H9 (cell line): ENCODE measurements around the gene GALR1. TPM values are rescaled to one million over a fixed set of nuclear protein-coding genes. Genes with fewer than 3 reads are reported as not detected.

Experiments used
- DNase-seq: peaks from one replicate; pipeline ENCODE4 v3.0.0-alpha.2; 2017
- H2AFZ ChIP-seq: one replicate; pipeline ENCODE4 v1.6.1; 2013; ENCODE audit warnings: mild to moderate bottlenecking, low read length, control low read depth, moderate library complexity
- H2AK5ac ChIP-seq: 2 replicates; pipeline ENCODE4 v1.6.1; 2013; ENCODE audit warnings: low read length, control low read depth, mixed read lengths; ENCODE audit not compliant: insufficient read length
- H2BK120ac ChIP-seq: one replicate; pipeline ENCODE4 v1.6.1; 2013; ENCODE audit warnings: low read depth, mild to moderate bottlenecking, low read length, control low read depth, inconsistent platforms; ENCODE audit not compliant: poor library complexity, severe bottlenecking
- H2BK12ac ChIP-seq: 2 replicates; pipeline ENCODE4 v1.6.1; 2013; ENCODE audit warnings: low read length, control low read depth, mixed read lengths, low read depth; ENCODE audit not compliant: insufficient read length
- H2BK15ac ChIP-seq: 2 replicates; pipeline ENCODE4 v1.6.1; 2013; ENCODE audit warnings: low read depth, low read length, control low read depth
- H2BK20ac ChIP-seq: one replicate; pipeline ENCODE4 v1.6.1; 2013; ENCODE audit warnings: low read depth, mild to moderate bottlenecking, low read length, control low read depth, inconsistent platforms; ENCODE audit not compliant: poor library complexity, severe bottlenecking
- H2BK5ac ChIP-seq: 2 replicates; pipeline ENCODE4 v1.6.1; 2013; ENCODE audit warnings: low read length, control low read depth, mixed read lengths; ENCODE audit not compliant: insufficient read length
- H3K14ac ChIP-seq: 2 replicates; pipeline ENCODE4 v1.6.1; 2013; ENCODE audit warnings: low read length, control low read depth; ENCODE audit not compliant: insufficient read depth
- H3K18ac ChIP-seq: 2 replicates; pipeline ENCODE4 v1.6.1; 2013; ENCODE audit warnings: low read depth, mild to moderate bottlenecking, mixed read lengths, low read length, control low read depth; ENCODE audit not compliant: insufficient read length
- H3K23ac ChIP-seq: 2 replicates; pipeline ENCODE4 v1.6.1; 2013; ENCODE audit warnings: low read length, control low read depth, mixed read lengths, low read depth; ENCODE audit not compliant: insufficient read length
- H3K23me2 ChIP-seq: 2 replicates; pipeline ENCODE4 v1.6.1; 2013; ENCODE audit warnings: low read depth, mild to moderate bottlenecking, mixed read lengths, low read length, control low read depth; ENCODE audit not compliant: insufficient read length, poor library complexity, severe bottlenecking
- H3K27ac ChIP-seq: 2 replicates; pipeline ENCODE4 v1.5.1; 2013; ENCODE audit warnings: low read length, control low read depth, mixed read lengths, low read depth; ENCODE audit not compliant: insufficient read length
- H3K27me3 ChIP-seq: 2 replicates; pipeline ENCODE4 v1.6.1; 2013; ENCODE audit warnings: low read length, control low read depth, inconsistent platforms; ENCODE audit not compliant: insufficient read depth
- H3K4ac ChIP-seq: 2 replicates; pipeline ENCODE4 v1.6.1; 2013; ENCODE audit warnings: low read depth, mild to moderate bottlenecking, control low read depth, inconsistent platforms, low read length, moderate library complexity
- H3K4me1 ChIP-seq: 2 replicates; pipeline ENCODE4 v1.6.1; 2013; ENCODE audit warnings: low read length, control low read depth, inconsistent platforms; ENCODE audit not compliant: insufficient read depth
- H3K4me2 ChIP-seq: 2 replicates; pipeline ENCODE4 v1.6.1; 2013; ENCODE audit warnings: low read length, control low read depth, mixed read lengths; ENCODE audit not compliant: insufficient read length, insufficient read depth
- H3K56ac ChIP-seq: 2 replicates; pipeline ENCODE4 v1.6.1; 2013; ENCODE audit warnings: low read depth, mild to moderate bottlenecking, mixed read lengths, low read length, control low read depth; ENCODE audit not compliant: insufficient read length
- H3K79me1 ChIP-seq: 2 replicates; pipeline ENCODE4 v1.6.1; 2013; ENCODE audit warnings: low read depth, mild to moderate bottlenecking, moderate library complexity, low read length, control low read depth, inconsistent platforms; ENCODE audit not compliant: insufficient read depth, poor library complexity, severe bottlenecking
- H3K79me2 ChIP-seq: 2 replicates; pipeline ENCODE4 v1.6.1; 2013; ENCODE audit warnings: low read length, control low read depth, inconsistent platforms; ENCODE audit not compliant: insufficient read depth
- H3K9ac ChIP-seq: 2 replicates; pipeline ENCODE4 v1.6.1; 2013; ENCODE audit warnings: low read length, control low read depth, mixed read lengths; ENCODE audit not compliant: insufficient read length; ENCODE audit errors: extremely low read depth
- H3K9me3 ChIP-seq: one replicate; pipeline ENCODE4 v1.6.1; 2013; ENCODE audit warnings: low read depth, low read length, inconsistent platforms; ENCODE audit not compliant: control insufficient read depth
- H3T11ph ChIP-seq: one replicate; pipeline ENCODE4 v1.6.1; 2013; ENCODE audit warnings: mild to moderate bottlenecking, low read length, control low read depth, inconsistent platforms
- H4K20me1 ChIP-seq: one replicate; pipeline ENCODE4 v1.6.1; 2013; ENCODE audit not compliant: control insufficient read depth, insufficient read length, insufficient read depth
- H4K5ac ChIP-seq: 2 replicates; pipeline ENCODE4 v1.6.1; 2013; ENCODE audit warnings: low read depth, mild to moderate bottlenecking, mixed read lengths, low read length, control low read depth; ENCODE audit not compliant: insufficient read length
- H4K8ac ChIP-seq: replicated peaks from 2 replicates; pipeline ENCODE4 v1.6.1; 2013; ENCODE audit warnings: low read length, control low read depth, mixed read lengths, low read depth; ENCODE audit not compliant: insufficient read length
- H4K91ac ChIP-seq: 2 replicates; pipeline ENCODE4 v1.6.1; 2013; ENCODE audit warnings: low read depth, mild to moderate bottlenecking, moderate library complexity, mixed read lengths, low read length, control low read depth; ENCODE audit not compliant: insufficient read length
- H3K27ac Mint-ChIP-seq, 3 experiments: 2 replicates in 2 of 3; 3 replicates in 1 of 3; pipeline ENCODE4 v1.8.0; 2020 to 2021; ENCODE audit warnings: mixed read lengths in 3 of 3, mild to moderate bottlenecking in 1 of 3, moderate library complexity in 1 of 3
- H3K27me3 Mint-ChIP-seq: 2 replicates; pipeline ENCODE4 v1.8.0; 2021; ENCODE audit warnings: low read depth, mild to moderate bottlenecking, moderate library complexity, mixed read lengths
- H3K36me3 Mint-ChIP-seq, 3 experiments: 2 replicates in 2 of 3; 3 replicates in 1 of 3; pipeline ENCODE4 v1.8.0; 2020 to 2021; ENCODE audit warnings: low read depth in 3 of 3, mixed read lengths in 3 of 3; ENCODE audit not compliant: insufficient read depth in 1 of 3
- H3K4me1 Mint-ChIP-seq, 2 experiments: 2 replicates each; pipeline ENCODE4 v1.8.0; 2020; ENCODE audit warnings: mixed read lengths in 2 of 2
- H3K4me3 Mint-ChIP-seq, 2 experiments: 2 replicates in 1 of 2; 3 replicates in 1 of 2; pipeline ENCODE4 v1.8.0; 2020 to 2021; ENCODE audit warnings: mild to moderate bottlenecking in 2 of 2, mixed read lengths in 2 of 2, moderate library complexity in 1 of 2
- H3K9me3 Mint-ChIP-seq, 2 experiments: 2 replicates in 1 of 2; 3 replicates in 1 of 2; pipeline ENCODE4 v1.8.0; 2020; ENCODE audit warnings: mild to moderate bottlenecking in 2 of 2, mixed read lengths in 2 of 2, moderate library complexity in 1 of 2
- WGBS: extraction: QIAGEN DNeasy Blood & Tissue Kit; methylation state at CpG from one replicate; pipeline ENCODE4 v1.1.7; 2013; ENCODE audit warnings: missing lambda C conversion rate, low lambda C conversion rate, mixed read lengths; ENCODE audit not compliant: insufficient read length; ENCODE audit errors: extremely low coverage; 5-methylcytosine and 5-hydroxymethylcytosine counted together
- total RNA-seq: library from RNA; stranded (reverse); gene quantifications from 2 replicates; pipeline ENCODE4 v1.2.1, GENCODE V29; 2021
- TF ChIP-seq, protein P1 (sequence below): fragments of 200-600 bp; sonication (generic); conservative IDR thresholded peaks from 3 replicates; pipeline ENCODE4 v1.8.0; 2021; ENCODE audit warnings: antibody characterized with exemption, mild to moderate bottlenecking

The GALR1 gene
- total RNA-seq, 1 experiment from 2014 or later = 0.07 TPM

DNA sequence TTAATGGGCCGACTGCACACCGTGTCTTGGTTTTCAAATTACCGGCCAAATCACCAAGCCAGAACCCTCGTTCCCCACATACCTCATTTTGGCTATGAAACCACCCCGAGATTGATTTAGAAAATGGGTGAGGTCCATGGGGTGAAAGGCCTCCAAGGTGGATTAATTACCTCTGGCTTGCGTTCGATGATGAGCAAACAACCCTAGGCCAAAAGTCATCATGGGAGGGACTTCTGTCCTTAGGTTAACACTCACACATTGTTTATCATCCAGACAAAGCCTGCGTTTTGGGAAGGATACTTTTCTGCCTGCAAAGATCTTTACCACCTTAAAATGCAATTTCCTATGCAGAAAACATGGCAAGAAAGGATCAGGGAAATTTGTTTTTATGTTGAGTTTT, 48.5 kb downstream of the GALR1 start:
- H3K79me2 ChIP-seq = no peaks in the 10 kb centered on the region
- no peak for DNase-seq
- H4K91ac ChIP-seq = no peak overlapping the region
- H3K9me3 Mint-ChIP-seq = no peaks in the 10 kb centered on the region
- no peak overlapping the region for H3K4me2 ChIP-seq
- no peak overlapping the region for H2BK15ac ChIP-seq
- H3K23me2 ChIP-seq = no peaks in the 10 kb centered on the region
- H3K4me1 ChIP-seq = no peaks in the 10 kb centered on the region; the same call in 1 of the 2 replicates
- TF ChIP-seq, protein P1, sequence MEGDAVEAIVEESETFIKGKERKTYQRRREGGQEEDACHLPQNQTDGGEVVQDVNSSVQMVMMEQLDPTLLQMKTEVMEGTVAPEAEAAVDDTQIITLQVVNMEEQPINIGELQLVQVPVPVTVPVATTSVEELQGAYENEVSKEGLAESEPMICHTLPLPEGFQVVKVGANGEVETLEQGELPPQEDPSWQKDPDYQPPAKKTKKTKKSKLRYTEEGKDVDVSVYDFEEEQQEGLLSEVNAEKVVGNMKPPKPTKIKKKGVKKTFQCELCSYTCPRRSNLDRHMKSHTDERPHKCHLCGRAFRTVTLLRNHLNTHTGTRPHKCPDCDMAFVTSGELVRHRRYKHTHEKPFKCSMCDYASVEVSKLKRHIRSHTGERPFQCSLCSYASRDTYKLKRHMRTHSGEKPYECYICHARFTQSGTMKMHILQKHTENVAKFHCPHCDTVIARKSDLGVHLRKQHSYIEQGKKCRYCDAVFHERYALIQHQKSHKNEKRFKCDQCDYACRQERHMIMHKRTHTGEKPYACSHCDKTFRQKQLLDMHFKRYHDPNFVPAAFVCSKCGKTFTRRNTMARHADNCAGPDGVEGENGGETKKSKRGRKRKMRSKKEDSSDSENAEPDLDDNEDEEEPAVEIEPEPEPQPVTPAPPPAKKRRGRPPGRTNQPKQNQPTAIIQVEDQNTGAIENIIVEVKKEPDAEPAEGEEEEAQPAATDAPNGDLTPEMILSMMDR = no peak
- no peak overlapping the region for H2AFZ ChIP-seq
- no peak overlapping the region for H3K56ac ChIP-seq
- H3T11ph ChIP-seq = no peak overlapping the region
- no peak overlapping the region for H2BK12ac ChIP-seq
- H3K23ac ChIP-seq = no peak overlapping the region
- no CpG with 5 or more reads among the region's 8 CpGs for WGBS
- H3K27ac Mint-ChIP-seq = no peak overlapping the region
- no peak overlapping the region for H3K18ac ChIP-seq
- peaks cover 5% of the 10 kb centered on the region; the same call in 1 of the 2 replicates for H3K27me3 Mint-ChIP-seq
- H4K20me1 ChIP-seq = no peaks in the 10 kb centered on the region
- no peak overlapping the region for H3K14ac ChIP-seq
- peaks cover 6 to 7% of the 10 kb centered on the region in 2 experiments for H3K4me1 Mint-ChIP-seq
- no peak overlapping the region for H2BK120ac ChIP-seq
- no peaks in the 10 kb centered on the region for H3K79me1 ChIP-seq
- H2AK5ac ChIP-seq = no peak overlapping the region
- H4K8ac ChIP-seq = no peak overlapping the region
- no peaks in the 10 kb centered on the region; a peak in 1 of 7 replicates for H3K36me3 Mint-ChIP-seq
- H4K5ac ChIP-seq = no peak overlapping the region
- H3K9ac ChIP-seq = no peak overlapping the region
- no peaks in the 10 kb centered on the region for H3K9me3 ChIP-seq
- H2BK5ac ChIP-seq = no peak overlapping the region
- H3K27ac ChIP-seq = no peak overlapping the region
- H3K27me3 ChIP-seq = no peaks in the 10 kb centered on the region
- no peak overlapping the region for H3K4ac ChIP-seq
- H3K4me3 Mint-ChIP-seq = no peak overlapping the region
- no peak overlapping the region for H2BK20ac ChIP-seq
